HepG2 (cell line): ENCODE data around the gene KIF17. TPM values are rescaled to one million over a fixed set of nuclear protein-coding genes. Genes with fewer than 3 reads are reported as not detected.

Experiments
- CC2D1A ChIP-seq: sonication (generic); formaldehyde crosslinking; IDR thresholded peaks from 2 replicates; pipeline ENCODE4 v1.8.1; 2023; ENCODE audit warnings: mild to moderate bottlenecking, missing genetic modification reagents
- JUNB ChIP-seq: sonication (generic); formaldehyde crosslinking; IDR thresholded peaks from 2 replicates; pipeline ENCODE4 v1.8.0; 2022; ENCODE audit warnings: missing genetic modification reagents, mild to moderate bottlenecking, borderline replicate concordance
- MIER3 ChIP-seq: IDR thresholded peaks from 2 replicates; pipeline ENCODE4 v1.6.1; 2016; ENCODE audit warnings: missing compliant biosample characterization, borderline replicate concordance
- NRL ChIP-seq: sonication (generic); formaldehyde crosslinking; IDR thresholded peaks from 2 replicates; pipeline ENCODE4 v1.5.0; 2020; ENCODE audit warnings: missing genetic modification reagents, mild to moderate bottlenecking, moderate library complexity, borderline replicate concordance
- ZNF737 ChIP-seq: sonication (generic); formaldehyde crosslinking; IDR thresholded peaks from 2 replicates; pipeline ENCODE4 v1.5.0; 2020; ENCODE audit warnings: missing genetic modification reagents, mild to moderate bottlenecking, borderline replicate concordance
- polyA plus RNA-seq, 8 experiments: library from polyadenylated mRNA; depleted of rRNA in 3 of 8; stranded (reverse) in 7 of 8; unstranded in 1 of 8; fragments of >200 nt; fragmentation: Illumina TruSeq in 4 of 8; extraction: Trizol in 4 of 8; gene quantifications; 2 replicates each; pipeline versions ENCODE4 v1.2.1 to v1.2.3, GENCODE V29; 2011 to 2016; ENCODE audit warnings: low read depth in 4 of 8, missing spikeins in 1 of 8, mixed read lengths in 1 of 8; ENCODE audit not compliant: insufficient read depth in 1 of 8
- total RNA-seq, 5 experiments: library from RNA; depleted of rRNA; stranded (reverse); fragments of >200 nt; fragmentation: Illumina TruSeq; extraction: Trizol; gene quantifications; 2 replicates each; pipeline ENCODE4 v1.2.3, GENCODE V29; 2016; ENCODE audit warnings: low read depth in 1 of 5
- TF ChIP-seq, protein P1 (sequence below), 2 experiments: fragments of 450-650 bp in 1 of 2; sonication (generic) in 1 of 2; formaldehyde crosslinking in 1 of 2; IDR thresholded peaks; 2 replicates each; pipeline versions ENCODE4 v1.6.1 to v1.8.0; 2016 to 2022; ENCODE audit warnings: antibody characterized with exemption in 1 of 2, mild to moderate bottlenecking in 1 of 2, missing genetic modification reagents in 1 of 2
- TF ChIP-seq, protein P2 (sequence below): sonication (generic); formaldehyde crosslinking; IDR thresholded peaks from 2 replicates; pipeline ENCODE4 v1.4.0; 2020; ENCODE audit warnings: mild to moderate bottlenecking, missing genetic modification reagents
- TF ChIP-seq, protein P3 (sequence below): sonication (generic); formaldehyde crosslinking; IDR thresholded peaks from 2 replicates; pipeline ENCODE4 v1.4.0; 2020; ENCODE audit warnings: missing genetic modification reagents

Gene KIF17
- total and polyA plus RNA-seq, 2 of the 13 experiments (the other 11 are each of a cell fraction or from before 2014, with no cell fraction given), result 0.24 to 0.44 TPM

DNA sequence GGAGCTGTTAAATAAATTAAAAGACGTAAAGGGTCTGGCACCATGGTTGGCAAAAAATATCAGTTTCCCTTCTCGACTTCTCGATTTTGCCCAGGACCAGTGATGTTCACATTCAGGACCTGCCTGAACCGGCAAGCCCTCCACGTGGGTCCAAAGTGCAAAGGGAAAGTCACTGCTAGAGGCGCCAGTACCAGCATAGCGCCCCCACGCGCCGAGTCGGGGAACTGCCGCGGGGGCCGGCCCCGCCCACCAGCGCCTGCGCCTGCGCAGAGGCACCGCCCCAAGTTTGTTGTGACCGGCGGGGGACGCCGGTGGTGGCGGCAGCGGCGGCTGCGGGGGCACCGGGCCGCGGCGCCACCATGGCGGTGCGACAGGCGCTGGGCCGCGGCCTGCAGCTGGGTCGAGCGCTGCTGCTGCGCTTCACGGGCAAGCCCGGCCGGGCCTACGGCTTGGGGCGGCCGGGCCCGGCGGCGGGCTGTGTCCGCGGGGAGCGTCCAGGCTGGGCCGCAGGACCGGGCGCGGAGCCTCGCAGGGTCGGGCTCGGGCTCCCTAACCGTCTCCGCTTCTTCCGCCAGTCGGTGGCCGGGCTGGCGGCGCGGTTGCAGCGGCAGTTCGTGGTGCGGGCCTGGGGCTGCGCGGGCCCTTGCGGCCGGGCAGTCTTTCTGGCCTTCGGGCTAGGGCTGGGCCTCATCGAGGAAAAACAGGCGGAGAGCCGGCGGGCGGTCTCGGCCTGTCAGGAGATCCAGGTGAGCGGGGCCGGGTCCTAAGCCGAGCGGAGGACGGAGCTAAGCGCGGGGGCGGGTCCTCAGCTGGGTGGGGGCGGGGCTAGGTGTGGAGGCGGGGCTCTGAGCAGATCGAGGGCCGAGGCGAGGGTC is 84.4 kb downstream of the KIF17 start, which contains the start of gene PINK1 (continued):
- TF ChIP-seq, protein P1, sequence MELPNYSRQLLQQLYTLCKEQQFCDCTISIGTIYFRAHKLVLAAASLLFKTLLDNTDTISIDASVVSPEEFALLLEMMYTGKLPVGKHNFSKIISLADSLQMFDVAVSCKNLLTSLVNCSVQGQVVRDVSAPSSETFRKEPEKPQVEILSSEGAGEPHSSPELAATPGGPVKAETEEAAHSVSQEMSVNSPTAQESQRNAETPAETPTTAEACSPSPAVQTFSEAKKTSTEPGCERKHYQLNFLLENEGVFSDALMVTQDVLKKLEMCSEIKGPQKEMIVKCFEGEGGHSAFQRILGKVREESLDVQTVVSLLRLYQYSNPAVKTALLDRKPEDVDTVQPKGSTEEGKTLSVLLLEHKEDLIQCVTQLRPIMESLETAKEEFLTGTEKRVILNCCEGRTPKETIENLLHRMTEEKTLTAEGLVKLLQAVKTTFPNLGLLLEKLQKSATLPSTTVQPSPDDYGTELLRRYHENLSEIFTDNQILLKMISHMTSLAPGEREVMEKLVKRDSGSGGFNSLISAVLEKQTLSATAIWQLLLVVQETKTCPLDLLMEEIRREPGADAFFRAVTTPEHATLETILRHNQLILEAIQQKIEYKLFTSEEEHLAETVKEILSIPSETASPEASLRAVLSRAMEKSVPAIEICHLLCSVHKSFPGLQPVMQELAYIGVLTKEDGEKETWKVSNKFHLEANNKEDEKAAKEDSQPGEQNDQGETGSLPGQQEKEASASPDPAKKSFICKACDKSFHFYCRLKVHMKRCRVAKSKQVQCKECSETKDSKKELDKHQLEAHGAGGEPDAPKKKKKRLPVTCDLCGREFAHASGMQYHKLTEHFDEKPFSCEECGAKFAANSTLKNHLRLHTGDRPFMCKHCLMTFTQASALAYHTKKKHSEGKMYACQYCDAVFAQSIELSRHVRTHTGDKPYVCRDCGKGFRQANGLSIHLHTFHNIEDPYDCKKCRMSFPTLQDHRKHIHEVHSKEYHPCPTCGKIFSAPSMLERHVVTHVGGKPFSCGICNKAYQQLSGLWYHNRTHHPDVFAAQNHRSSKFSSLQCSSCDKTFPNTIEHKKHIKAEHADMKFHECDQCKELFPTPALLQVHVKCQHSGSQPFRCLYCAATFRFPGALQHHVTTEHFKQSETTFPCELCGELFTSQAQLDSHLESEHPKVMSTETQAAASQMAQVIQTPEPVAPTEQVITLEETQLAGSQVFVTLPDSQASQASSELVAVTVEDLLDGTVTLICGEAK (IDR thresholded peaks at IDR 0.05), result no peak
- TF ChIP-seq, protein P1 (CRISPR knock-in tag; IDR thresholded peaks at IDR 0.05), result peak; percentile 44
- TF ChIP-seq MIER3 (CRISPR knock-in tag), result peak; percentile 32; the same call in 1 of the 2 replicates
- TF ChIP-seq ZNF737 (CRISPR knock-in tag), result no peak
- TF ChIP-seq, protein P2, sequence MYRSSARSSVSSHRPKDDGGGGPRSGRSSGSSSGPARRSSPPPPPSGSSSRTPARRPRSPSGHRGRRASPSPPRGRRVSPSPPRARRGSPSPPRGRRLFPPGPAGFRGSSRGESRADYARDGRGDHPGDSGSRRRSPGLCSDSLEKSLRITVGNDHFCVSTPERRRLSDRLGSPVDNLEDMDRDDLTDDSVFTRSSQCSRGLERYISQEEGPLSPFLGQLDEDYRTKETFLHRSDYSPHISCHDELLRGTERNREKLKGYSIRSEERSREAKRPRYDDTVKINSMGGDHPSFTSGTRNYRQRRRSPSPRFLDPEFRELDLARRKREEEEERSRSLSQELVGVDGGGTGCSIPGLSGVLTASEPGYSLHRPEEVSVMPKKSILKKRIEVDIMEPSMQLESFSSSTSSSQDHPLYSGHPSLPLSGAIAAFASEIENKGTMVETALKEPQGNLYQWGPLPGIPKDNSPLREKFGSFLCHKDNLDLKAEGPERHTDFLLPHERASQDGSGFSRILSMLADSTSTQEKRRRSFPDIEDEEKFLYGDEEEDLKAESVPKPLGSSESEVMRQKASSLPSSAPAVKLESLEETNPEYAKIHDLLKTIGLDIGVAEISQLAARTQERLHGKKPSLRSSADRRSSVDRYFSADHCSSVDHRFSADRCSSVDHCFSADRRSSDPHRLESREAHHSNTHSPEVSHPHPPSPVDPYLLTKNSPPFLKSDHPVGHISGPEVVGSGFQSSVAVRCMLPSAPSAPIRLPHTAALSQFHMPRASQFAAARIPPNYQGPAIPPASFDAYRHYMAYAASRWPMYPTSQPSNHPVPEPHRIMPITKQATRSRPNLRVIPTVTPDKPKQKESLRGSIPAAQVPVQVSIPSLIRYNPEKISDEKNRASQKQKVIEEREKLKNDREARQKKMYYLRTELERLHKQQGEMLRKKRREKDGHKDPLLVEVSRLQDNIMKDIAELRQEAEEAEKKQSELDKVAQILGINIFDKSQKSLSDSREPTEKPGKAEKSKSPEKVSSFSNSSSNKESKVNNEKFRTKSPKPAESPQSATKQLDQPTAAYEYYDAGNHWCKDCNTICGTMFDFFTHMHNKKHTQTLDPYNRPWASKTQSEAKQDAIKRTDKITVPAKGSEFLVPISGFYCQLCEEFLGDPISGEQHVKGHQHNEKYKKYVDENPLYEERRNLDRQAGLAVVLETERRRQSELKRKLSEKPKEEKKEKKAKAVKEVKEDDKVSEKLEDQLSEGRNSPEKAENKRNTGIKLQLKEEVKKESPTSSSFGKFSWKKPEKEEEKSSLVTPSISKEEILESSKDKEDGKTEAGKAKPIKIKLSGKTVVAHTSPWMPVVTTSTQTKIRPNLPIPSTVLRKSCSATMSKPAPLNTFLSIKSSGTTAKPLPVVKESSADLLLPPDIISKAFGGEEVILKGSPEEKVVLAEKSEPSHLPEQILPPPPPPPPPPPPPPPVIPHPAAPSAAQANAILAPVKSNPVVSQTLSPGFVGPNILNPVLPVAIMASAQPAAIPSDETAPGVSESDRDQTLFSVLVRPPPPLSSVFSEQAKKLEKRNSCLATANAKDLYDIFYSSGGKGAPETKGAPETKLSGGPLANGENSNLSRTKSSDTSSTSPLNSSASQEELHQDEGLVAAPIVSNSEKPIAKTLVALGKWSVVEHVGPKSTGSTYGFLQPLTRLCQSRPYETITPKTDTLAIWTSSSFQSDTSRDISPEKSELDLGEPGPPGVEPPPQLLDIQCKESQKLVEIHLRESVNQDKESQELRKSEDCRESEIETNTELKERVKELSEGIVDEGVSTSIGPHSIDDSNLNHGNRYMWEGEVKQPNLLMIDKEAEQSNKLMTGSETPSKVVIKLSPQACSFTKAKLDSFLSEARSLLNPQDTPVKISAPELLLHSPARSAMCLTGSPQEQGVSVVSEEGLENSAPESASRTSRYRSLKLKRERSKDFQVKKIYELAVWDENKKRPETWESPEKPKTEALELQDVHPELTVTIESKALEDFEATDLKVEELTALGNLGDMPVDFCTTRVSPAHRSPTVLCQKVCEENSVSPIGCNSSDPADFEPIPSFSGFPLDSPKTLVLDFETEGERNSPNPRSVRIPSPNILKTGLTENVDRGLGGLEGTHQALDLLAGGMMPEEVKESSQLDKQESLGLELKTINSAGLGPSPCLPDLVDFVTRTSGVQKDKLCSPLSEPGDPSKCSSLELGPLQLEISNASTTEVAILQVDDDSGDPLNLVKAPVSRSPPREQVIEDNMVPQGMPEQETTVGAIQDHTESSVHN (CRISPR knock-in tag), result no peak
- TF ChIP-seq, protein P3, sequence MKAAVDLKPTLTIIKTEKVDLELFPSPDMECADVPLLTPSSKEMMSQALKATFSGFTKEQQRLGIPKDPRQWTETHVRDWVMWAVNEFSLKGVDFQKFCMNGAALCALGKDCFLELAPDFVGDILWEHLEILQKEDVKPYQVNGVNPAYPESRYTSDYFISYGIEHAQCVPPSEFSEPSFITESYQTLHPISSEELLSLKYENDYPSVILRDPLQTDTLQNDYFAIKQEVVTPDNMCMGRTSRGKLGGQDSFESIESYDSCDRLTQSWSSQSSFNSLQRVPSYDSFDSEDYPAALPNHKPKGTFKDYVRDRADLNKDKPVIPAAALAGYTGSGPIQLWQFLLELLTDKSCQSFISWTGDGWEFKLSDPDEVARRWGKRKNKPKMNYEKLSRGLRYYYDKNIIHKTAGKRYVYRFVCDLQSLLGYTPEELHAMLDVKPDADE (CRISPR knock-in tag), result no peak
- TF ChIP-seq NRL (CRISPR knock-in tag), result no peak
- no peak for TF ChIP-seq CC2D1A (CRISPR knock-in tag)
- TF ChIP-seq JUNB (CRISPR knock-in tag), result no peak
